SK-N-SH (cell line): ENCODE results near the gene ERAP2. TPM values are rescaled to one million over a fixed set of nuclear protein-coding genes. Genes with fewer than 3 reads are reported as not detected.
"Not testable (repeated sequence)": the region's sequence is repeated elsewhere in the genome, so short reads cannot be mapped to it uniquely, and the experiment has no call there.

Experiments
- CTCF ChIA-PET: fragments of 300-600, 350-600 bp; formaldehyde crosslinking; extraction: SDS; loops from one replicate; lab custom pipeline; 2021; lab: Yijun Ruan, JAX
- POLR2A ChIA-PET: fragments of 350-600 bp; sonication (Branson Sonifier 250); formaldehyde crosslinking; extraction: SDS; loops from one replicate; lab custom pipeline; 2020; ENCODE audit warnings: antibody characterized with exemption, inconsistent platforms; lab: Yijun Ruan, JAX
- DNase-seq: peaks from one replicate; pipeline ENCODE4 v3.0.0; 2012
- H2AFZ ChIP-seq: fragments of 200-600 bp; sonication (generic); 2 replicates; pipeline ENCODE4 v1.8.1; 2016; ENCODE audit warnings: antibody characterized with exemption, mild to moderate bottlenecking, low read depth
- H3F3A ChIP-seq: fragments of 200-600 bp; sonication (generic); replicated peaks from 2 replicates; pipeline ENCODE3; 2016; ENCODE audit warnings: antibody characterized with exemption, mild to moderate bottlenecking; ENCODE audit not compliant: insufficient read depth
- H3K27ac ChIP-seq, 2 experiments: fragments of 200-500 bp in 1 of 2; fragments of 200-600 bp in 1 of 2; sonication (Bioruptor generic) in 1 of 2; sonication (generic), shearing (Covaris generic) in 1 of 2; 2 replicates each; pipeline versions ENCODE4 v1.5.1 to v1.6.1; 2014 to 2016; ENCODE audit warnings: low read depth in 2 of 2, inconsistent platforms in 1 of 2, low read length in 1 of 2, mild to moderate bottlenecking in 1 of 2, mixed read lengths in 1 of 2
- H3K27me3 ChIP-seq: fragments of 200-600 bp; sonication (generic), shearing (Covaris generic); 2 replicates; pipeline ENCODE4 v1.6.1; 2016; ENCODE audit warnings: mixed run types; ENCODE audit not compliant: insufficient read depth
- H3K36me3 ChIP-seq, 2 experiments: fragments of 200-500 bp in 1 of 2; fragments of 200-600 bp in 1 of 2; sonication (Bioruptor generic) in 1 of 2; sonication (generic) in 1 of 2; replicated peaks in 1 of 2; 2 replicates each; pipeline versions ENCODE3 to v1.5.1; 2014 to 2016; ENCODE audit warnings: low read length in 1 of 2, mild to moderate bottlenecking in 1 of 2; ENCODE audit not compliant: insufficient read depth in 2 of 2, control insufficient read depth in 1 of 2
- H3K4me1 ChIP-seq, 2 experiments: fragments of 200-500 bp in 1 of 2; fragments of 200-600 bp in 1 of 2; sonication (Bioruptor generic) in 1 of 2; sonication (generic), shearing (Covaris generic) in 1 of 2; 2 replicates each; pipeline versions ENCODE4 v1.5.1 to v1.6.1; 2014 to 2016; ENCODE audit warnings: low read depth in 1 of 2, low read length in 1 of 2, mixed run types in 1 of 2; ENCODE audit not compliant: insufficient read depth in 2 of 2, control insufficient read depth in 1 of 2
- H3K4me2 ChIP-seq: fragments of 200-600 bp; sonication (generic), shearing (Covaris generic); 2 replicates; pipeline ENCODE4 v1.6.1; 2017; ENCODE audit warnings: mixed run types
- H3K4me3 ChIP-seq, 2 experiments: fragments of 200-500 bp in 1 of 2; fragments of 200-600 bp in 1 of 2; sonication (Bioruptor generic) in 1 of 2; sonication (generic), shearing (Covaris generic) in 1 of 2; 2 replicates each; pipeline versions ENCODE4 v1.5.1 to v1.8.1; 2014 to 2016; ENCODE audit warnings: low read depth in 2 of 2, inconsistent platforms in 1 of 2, low read length in 1 of 2, mild to moderate bottlenecking in 1 of 2, mixed read lengths in 1 of 2, moderate library complexity in 1 of 2
- H3K79me2 ChIP-seq: fragments of 200-600 bp; sonication (generic); 2 replicates; pipeline ENCODE4 v1.8.1; 2017; ENCODE audit warnings: mild to moderate bottlenecking; ENCODE audit not compliant: insufficient read depth
- H3K9ac ChIP-seq: fragments of 200-600 bp; sonication (generic); 2 replicates; pipeline ENCODE4 v1.6.1; 2017; ENCODE audit warnings: mixed run types
- H3K9me2 ChIP-seq: fragments of 200-600 bp; sonication (generic); 2 replicates; pipeline ENCODE4 v1.6.1; 2017; ENCODE audit warnings: mixed run types
- H3K9me3 ChIP-seq: fragments of 200-600 bp; sonication (generic); 2 replicates; pipeline ENCODE4 v1.6.1; 2017; ENCODE audit warnings: mixed run types, mild to moderate bottlenecking, moderate library complexity
- H4K20me1 ChIP-seq: fragments of 200-600 bp; sonication (generic); 2 replicates; pipeline ENCODE4 v1.6.1; 2017; ENCODE audit warnings: mild to moderate bottlenecking, mixed run types; ENCODE audit not compliant: insufficient read depth
- CHD2 ChIP-seq: fragments of 150-350 bp; IDR thresholded peaks from 2 replicates; pipeline ENCODE4 v1.6.1; 2018; ENCODE audit warnings: low read length; ENCODE audit not compliant: partially characterized antibody
- ELF1 ChIP-seq: IDR thresholded peaks from 2 replicates; pipeline ENCODE4 v1.4.0; 2012
- EP300 ChIP-seq, 2 experiments: IDR thresholded peaks; 2 replicates each; pipeline versions ENCODE4 v1.4.0 to v1.6.1; 2012; ENCODE audit warnings: borderline replicate concordance in 1 of 2, low read depth in 1 of 2, low read length in 1 of 2
- EZH2phosphoT487 ChIP-seq: fragments of 200-600 bp; sonication (generic); IDR thresholded peaks from 2 replicates; pipeline ENCODE4 v1.6.1; 2017; ENCODE audit warnings: low read depth, mixed run types, mild to moderate bottlenecking, antibody characterized with exemption, moderate library complexity, borderline replicate concordance
- FOXJ3 ChIP-seq: sonication (generic); formaldehyde crosslinking; IDR thresholded peaks from 2 replicates; pipeline ENCODE4 v1.5.1; 2020; ENCODE audit warnings: mild to moderate bottlenecking, missing genetic modification reagents
- GABPA ChIP-seq: IDR thresholded peaks from 2 replicates; pipeline ENCODE4 v1.4.0; 2012; ENCODE audit warnings: low read depth, mild to moderate bottlenecking
- GATA2 ChIP-seq: sonication (generic); formaldehyde crosslinking; IDR thresholded peaks from 2 replicates; pipeline ENCODE4 v1.5.0; 2020; ENCODE audit warnings: mild to moderate bottlenecking, missing genetic modification reagents
- NFIC ChIP-seq: IDR thresholded peaks from 2 replicates; pipeline ENCODE4 v1.4.0; 2012; ENCODE audit warnings: borderline replicate concordance
- RAD21 ChIP-seq: IDR thresholded peaks from 2 replicates; pipeline ENCODE4 v1.6.1; 2012; ENCODE audit warnings: mild to moderate bottlenecking, low read length
- RXRA ChIP-seq: IDR thresholded peaks from 2 replicates; pipeline ENCODE4 v1.4.0; 2012; ENCODE audit warnings: low read depth, mild to moderate bottlenecking, borderline replicate concordance
- TEAD4 ChIP-seq: IDR thresholded peaks from 2 replicates; pipeline ENCODE4 v1.4.0; 2012; ENCODE audit warnings: mild to moderate bottlenecking, borderline replicate concordance; ENCODE audit not compliant: insufficient read depth
- WGBS: methylation state at CpG from one replicate; pipeline ENCODE4 v1.1.6; 2017; ENCODE audit warnings: low lambda C conversion rate; 5-methylcytosine and 5-hydroxymethylcytosine counted together
- polyA plus RNA-seq, 3 experiments: library from polyadenylated mRNA; depleted of rRNA; stranded (reverse); fragments of >200 nt; gene quantifications; 2 replicates each; pipeline ENCODE4 v1.2.3, GENCODE V29; 2012
- TF ChIP-seq, protein P1 (sequence below): fragments of 150-350 bp; IDR thresholded peaks from 2 replicates; pipeline ENCODE4 v1.6.1; 2016; ENCODE audit warnings: mild to moderate bottlenecking, low read depth, low read length
- TF ChIP-seq, protein P2 (sequence below): IDR thresholded peaks from 2 replicates; pipeline ENCODE4; 2012
- TF ChIP-seq, protein P3 (sequence below): fragments of 200-600 bp; sonication (generic); IDR thresholded peaks from 2 replicates; pipeline ENCODE4 v1.6.1; 2017; ENCODE audit warnings: antibody characterized with exemption, mild to moderate bottlenecking, moderate library complexity
- TF ChIP-seq, protein P4 (sequence below): IDR thresholded peaks from 2 replicates; pipeline ENCODE4 v1.4.0; 2012; ENCODE audit warnings: low read depth, borderline replicate concordance

The ERAP2 gene
- polyA plus RNA-seq, 1 of the 3 experiments (the other 2 are of a cell fraction) = 13.2 TPM

DNA sequence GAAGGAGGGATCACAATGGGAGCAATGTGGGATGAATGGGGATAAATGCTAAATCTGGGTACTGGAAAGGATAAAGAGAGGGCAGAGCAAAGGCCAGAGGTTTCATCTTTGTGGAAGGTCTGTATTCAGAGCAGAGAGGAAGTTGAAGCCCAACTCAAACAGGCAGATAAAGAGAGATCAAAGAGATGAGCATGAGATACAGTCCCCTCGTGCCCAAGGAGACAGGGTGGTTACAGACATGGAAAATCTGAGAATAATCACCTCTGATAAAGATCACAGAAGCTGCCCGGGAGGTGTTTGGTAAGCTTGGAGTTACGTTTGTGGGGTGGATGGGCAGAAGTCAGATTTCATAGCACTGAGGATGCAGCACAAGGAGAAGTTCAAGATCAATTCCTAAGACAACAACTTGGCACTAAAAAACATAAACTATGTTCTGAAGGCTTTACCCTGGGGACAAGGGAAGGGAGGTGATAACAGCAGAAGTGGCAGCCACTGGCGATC is 459 bp upstream of the ERAP2 start:
- POLR2A ChIA-PET = no interaction called here
- TF ChIP-seq GATA2 (CRISPR knock-in tag) (no peak), EP300 (IDR thresholded peaks at IDR 0.05; ENCODE audit: borderline replicate concordance in 1 of 2, low read depth in 1 of 2, low read length in 1 of 2) (no peak), GABPA (no peak), CHD2 (no peak)
- TF ChIP-seq, protein P1, sequence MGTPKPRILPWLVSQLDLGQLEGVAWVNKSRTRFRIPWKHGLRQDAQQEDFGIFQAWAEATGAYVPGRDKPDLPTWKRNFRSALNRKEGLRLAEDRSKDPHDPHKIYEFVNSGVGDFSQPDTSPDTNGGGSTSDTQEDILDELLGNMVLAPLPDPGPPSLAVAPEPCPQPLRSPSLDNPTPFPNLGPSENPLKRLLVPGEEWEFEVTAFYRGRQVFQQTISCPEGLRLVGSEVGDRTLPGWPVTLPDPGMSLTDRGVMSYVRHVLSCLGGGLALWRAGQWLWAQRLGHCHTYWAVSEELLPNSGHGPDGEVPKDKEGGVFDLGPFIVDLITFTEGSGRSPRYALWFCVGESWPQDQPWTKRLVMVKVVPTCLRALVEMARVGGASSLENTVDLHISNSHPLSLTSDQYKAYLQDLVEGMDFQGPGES = no peak
- Histone ChIP-seq H4K20me1 (no peaks in the 10 kb centered on the region), H3K4me2 (peak overlapping the region; percentile 65), H3K4me3 (peak overlapping the region; percentile 37 to 52; a peak in 3 of 4 replicates), H3K9me2 (no peaks in the 10 kb centered on the region), H3K9ac (peak overlapping the region; percentile 32; the same call in 1 of the 2 replicates), H2AFZ (peak overlapping the region; percentile 91), H3K9me3 (no peaks in the 10 kb centered on the region), H3K27me3 (no peaks in the 10 kb centered on the region), H3K79me2 (no peaks in the 10 kb centered on the region), H3K27ac (0 out of 4 replicates have a peak overlapping the region, but pooled peaks of 1 of the 2 experiments have one; percentile 1), H3F3A (peaks cover 18% of the 10 kb centered on the region), H3K36me3 (no peaks in the 10 kb centered on the region), H3K4me1 (no peaks in the 10 kb centered on the region; a peak in 2 of 4 replicates)
- no peak for DNase-seq
- CTCF ChIA-PET = interaction anchor here (1.3 to 4.1 kb wide), 4 partner anchors 9 to 287 kb away, joined by 3 to 18 read pairs (median 10); partner anchors contain the start of gene LIX1
- WGBS = 53% methylated on average over 4 of the region's 4 CpGs

DNA sequence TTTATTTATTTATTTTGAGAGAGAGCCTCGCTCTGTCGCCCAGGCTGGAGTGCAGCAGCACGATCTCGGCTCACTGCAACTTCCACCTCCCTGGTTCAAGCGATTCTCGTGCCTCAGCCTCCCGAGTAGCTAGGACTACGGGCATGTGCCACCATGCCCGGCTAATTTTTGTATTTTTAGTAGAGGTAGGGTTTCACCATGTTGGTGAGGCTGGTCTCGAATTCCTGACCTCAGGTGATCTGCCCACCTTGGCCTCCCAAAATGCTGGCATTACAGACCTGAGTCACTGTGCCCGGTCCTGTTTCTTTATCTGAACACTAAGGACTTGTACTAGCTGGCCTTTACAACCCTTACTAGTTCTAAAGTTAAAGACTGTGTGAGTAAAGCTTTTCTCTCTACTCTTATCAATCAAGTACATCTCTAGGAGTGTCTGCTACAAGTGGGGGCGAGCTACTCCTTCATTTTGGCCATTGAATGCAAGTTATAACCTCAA is 723 bp downstream of the ERAP2 start:
- H3K4me1 ChIP-seq, H3K4me3 ChIP-seq, H3K9me3 ChIP-seq, DNase-seq, H3K9me2 ChIP-seq, H3K9ac ChIP-seq, H3K27ac ChIP-seq, H3K79me2 ChIP-seq, H4K20me1 ChIP-seq, POLR2A ChIA-PET, H3K36me3 ChIP-seq, H3K27me3 ChIP-seq: not testable (repeated sequence)
- CTCF ChIA-PET = interaction anchor here (0.7 to 4.1 kb wide), 5 partner anchors 8 to 286 kb away, joined by 3 to 18 read pairs (median 4); no protein-coding TSS in a partner anchor
- peaks cover 30% of the 10 kb centered on the region for H3F3A ChIP-seq
- peak overlapping the region; percentile 66 for H2AFZ ChIP-seq
- peak overlapping the region; percentile 65; the same call in 1 of the 2 replicates for H3K4me2 ChIP-seq
- 83% methylated on average over 10 of the region's 12 CpGs for WGBS

DNA sequence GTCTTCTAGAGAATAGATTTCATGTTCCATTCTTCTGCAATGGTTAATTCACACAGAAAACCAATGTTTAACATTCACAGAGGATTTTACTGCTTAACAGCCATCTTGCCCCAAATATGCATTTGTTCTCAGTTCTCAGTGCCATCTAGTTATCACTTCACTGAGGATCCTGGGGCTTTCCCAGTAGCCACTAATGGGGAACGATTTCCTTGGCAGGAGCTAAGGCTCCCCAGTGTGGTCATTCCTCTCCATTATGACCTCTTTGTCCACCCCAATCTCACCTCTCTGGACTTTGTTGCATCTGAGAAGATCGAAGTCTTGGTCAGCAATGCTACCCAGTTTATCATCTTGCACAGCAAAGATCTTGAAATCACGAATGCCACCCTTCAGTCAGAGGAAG is 3.4 kb downstream of the ERAP2 start:
- no peak overlapping the region for H3K4me2 ChIP-seq

More for the DNA sequence above, 3.4 kb downstream of the ERAP2 start:
- H3K36me3 ChIP-seq = no peaks in the 10 kb centered on the region
- no peaks in the 10 kb centered on the region for H3K79me2 ChIP-seq
- H3K4me1 ChIP-seq = no peaks in the 10 kb centered on the region; a peak in 2 of 4 replicates
- DNase-seq = no peak
- no peak overlapping the region for H3K4me3 ChIP-seq
- POLR2A ChIA-PET = no interaction called here
- H4K20me1 ChIP-seq = no peaks in the 10 kb centered on the region
- CTCF ChIA-PET = interaction anchor here (3.3 kb wide), 1 partner anchor 11 kb away, joined by 15 read pairs; no protein-coding TSS in a partner anchor
- TF ChIP-seq RXRA = no peak
- TF ChIP-seq, protein P2, sequence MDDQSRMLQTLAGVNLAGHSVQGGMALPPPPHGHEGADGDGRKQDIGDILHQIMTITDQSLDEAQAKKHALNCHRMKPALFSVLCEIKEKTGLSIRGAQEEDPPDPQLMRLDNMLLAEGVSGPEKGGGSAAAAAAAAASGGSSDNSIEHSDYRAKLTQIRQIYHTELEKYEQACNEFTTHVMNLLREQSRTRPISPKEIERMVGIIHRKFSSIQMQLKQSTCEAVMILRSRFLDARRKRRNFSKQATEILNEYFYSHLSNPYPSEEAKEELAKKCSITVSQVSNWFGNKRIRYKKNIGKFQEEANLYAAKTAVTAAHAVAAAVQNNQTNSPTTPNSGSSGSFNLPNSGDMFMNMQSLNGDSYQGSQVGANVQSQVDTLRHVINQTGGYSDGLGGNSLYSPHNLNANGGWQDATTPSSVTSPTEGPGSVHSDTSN = no peak
- TF ChIP-seq EZH2phosphoT487 = no peak
- TF ChIP-seq FOXJ3 (CRISPR knock-in tag) = no peak
- no peak for TF ChIP-seq RAD21
- TF ChIP-seq NFIC = no peak
- TF ChIP-seq TEAD4 = no peak
- TF ChIP-seq, protein P3, sequence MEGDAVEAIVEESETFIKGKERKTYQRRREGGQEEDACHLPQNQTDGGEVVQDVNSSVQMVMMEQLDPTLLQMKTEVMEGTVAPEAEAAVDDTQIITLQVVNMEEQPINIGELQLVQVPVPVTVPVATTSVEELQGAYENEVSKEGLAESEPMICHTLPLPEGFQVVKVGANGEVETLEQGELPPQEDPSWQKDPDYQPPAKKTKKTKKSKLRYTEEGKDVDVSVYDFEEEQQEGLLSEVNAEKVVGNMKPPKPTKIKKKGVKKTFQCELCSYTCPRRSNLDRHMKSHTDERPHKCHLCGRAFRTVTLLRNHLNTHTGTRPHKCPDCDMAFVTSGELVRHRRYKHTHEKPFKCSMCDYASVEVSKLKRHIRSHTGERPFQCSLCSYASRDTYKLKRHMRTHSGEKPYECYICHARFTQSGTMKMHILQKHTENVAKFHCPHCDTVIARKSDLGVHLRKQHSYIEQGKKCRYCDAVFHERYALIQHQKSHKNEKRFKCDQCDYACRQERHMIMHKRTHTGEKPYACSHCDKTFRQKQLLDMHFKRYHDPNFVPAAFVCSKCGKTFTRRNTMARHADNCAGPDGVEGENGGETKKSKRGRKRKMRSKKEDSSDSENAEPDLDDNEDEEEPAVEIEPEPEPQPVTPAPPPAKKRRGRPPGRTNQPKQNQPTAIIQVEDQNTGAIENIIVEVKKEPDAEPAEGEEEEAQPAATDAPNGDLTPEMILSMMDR = no peak
- TF ChIP-seq, protein P4, sequence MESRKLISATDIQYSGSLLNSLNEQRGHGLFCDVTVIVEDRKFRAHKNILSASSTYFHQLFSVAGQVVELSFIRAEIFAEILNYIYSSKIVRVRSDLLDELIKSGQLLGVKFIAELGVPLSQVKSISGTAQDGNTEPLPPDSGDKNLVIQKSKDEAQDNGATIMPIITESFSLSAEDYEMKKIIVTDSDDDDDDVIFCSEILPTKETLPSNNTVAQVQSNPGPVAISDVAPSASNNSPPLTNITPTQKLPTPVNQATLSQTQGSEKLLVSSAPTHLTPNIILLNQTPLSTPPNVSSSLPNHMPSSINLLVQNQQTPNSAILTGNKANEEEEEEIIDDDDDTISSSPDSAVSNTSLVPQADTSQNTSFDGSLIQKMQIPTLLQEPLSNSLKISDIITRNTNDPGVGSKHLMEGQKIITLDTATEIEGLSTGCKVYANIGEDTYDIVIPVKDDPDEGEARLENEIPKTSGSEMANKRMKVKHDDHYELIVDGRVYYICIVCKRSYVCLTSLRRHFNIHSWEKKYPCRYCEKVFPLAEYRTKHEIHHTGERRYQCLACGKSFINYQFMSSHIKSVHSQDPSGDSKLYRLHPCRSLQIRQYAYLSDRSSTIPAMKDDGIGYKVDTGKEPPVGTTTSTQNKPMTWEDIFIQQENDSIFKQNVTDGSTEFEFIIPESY = no peak
- no peak for TF ChIP-seq ELF1
- 82% methylated on average over 3 of the region's 3 CpGs for WGBS
- no peaks in the 10 kb centered on the region for H3K27me3 ChIP-seq
- H3F3A ChIP-seq = peaks cover 33% of the 10 kb centered on the region
- H3K9me2 ChIP-seq = no peaks in the 10 kb centered on the region
- peak overlapping the region in 1 of 2 experiments; percentile 70; a peak in 2 of 4 replicates for H3K27ac ChIP-seq
- no peaks in the 10 kb centered on the region for H3K9me3 ChIP-seq
- H3K9ac ChIP-seq = peak overlapping the region; percentile 25; the same call in 1 of the 2 replicates
- no peak overlapping the region for H2AFZ ChIP-seq
